GM12892 (cell line): ENCODE data around the gene KCNG2.

ENCODE experiments used
- POLR2A ChIP-seq: IDR thresholded peaks from 2 replicates; pipeline ENCODE4 v1.6.1; 2011; ENCODE audit warnings: low read depth, low read length, control low read depth
- TAF1 ChIP-seq: IDR thresholded peaks from 2 replicates; pipeline ENCODE4 v1.6.1; 2011; ENCODE audit warnings: low read depth, mild to moderate bottlenecking, control low read depth, low read length, borderline replicate concordance

- no peak for TF ChIP-seq POLR2A
- no peak for TF ChIP-seq TAF1
Measured at GRCh38 chr18:79868811-79869541, 71.2 kb downstream of the KCNG2 start.
